Measurements from ENCODE around the gene PDSS1. TPM values are rescaled to one million over a fixed set of nuclear protein-coding genes. Genes with fewer than 3 reads are reported as not detected.

The PDSS1 gene
- polyA plus RNA-seq, 2 donors = 11.6 to 11.7 TPM

Other genes with a start within 250 kb of the PDSS1 start
- gene ABI1, start 163.3 kb downstream of the PDSS1 start, polyA plus RNA-seq = 10 to 100 TPM; 36.8 to 42.8 TPM